Activated CD4-positive, alpha-beta T cell treated with anti-CD3 and anti-CD28 coated beads for 36 hours (primary cell): ENCODE measurements around the gene MMP13. TPM values are rescaled to one million over a fixed set of nuclear protein-coding genes. Genes with fewer than 3 reads are reported as not detected.

Source experiments
- ATAC-seq: fragments of 200-7000 bp; cut with Tn5 transposase; one replicate; pipeline ENCODE4 v1.10.0; 2021; ENCODE audit warnings: mild to moderate bottlenecking, moderate library complexity
- CTCF ChIA-PET: fragments of 350-600 bp; sonication (Branson Sonifier 250); formaldehyde crosslinking; loops from one replicate; lab custom pipeline; 2021; ENCODE audit warnings: antibody characterized with exemption; lab: Charles Lee
- POLR2A ChIA-PET: fragments of 350-600 bp; sonication (Branson Sonifier 250); formaldehyde crosslinking; loops from one replicate; lab custom pipeline; 2021; ENCODE audit warnings: antibody characterized with exemption, inconsistent platforms; lab: Charles Lee
- DNase-seq: peaks from one replicate; pipeline ENCODE4 v3.0.0-alpha.2; 2020
- H3K27ac Mint-ChIP-seq: one replicate; pipeline ENCODE4 v1.8.0; 2021; ENCODE audit warnings: mixed read lengths
- H3K27me3 Mint-ChIP-seq: one replicate; pipeline ENCODE4 v1.8.0; 2021; ENCODE audit warnings: mixed read lengths
- H3K36me3 Mint-ChIP-seq: one replicate; pipeline ENCODE4 v1.8.0; 2021; ENCODE audit warnings: low read depth, mixed read lengths
- H3K4me1 Mint-ChIP-seq: one replicate; pipeline ENCODE4 v1.8.0; 2021; ENCODE audit warnings: mixed read lengths
- H3K4me3 Mint-ChIP-seq: one replicate; pipeline ENCODE4 v1.8.0; 2021; ENCODE audit warnings: mild to moderate bottlenecking, moderate library complexity, mixed read lengths
- H3K9me3 Mint-ChIP-seq: one replicate; pipeline ENCODE4 v1.8.0; 2021; ENCODE audit warnings: low read depth, mixed read lengths
- intact Hi-C, 2 experiments: fragments of 100-400 bp; cut with DNase I in 1 of 2; cut with micrococcal nuclease in 1 of 2; formaldehyde crosslinking; loops; one replicate each; pipeline versions ENCODE4 v1.14.2 to v1.15.1; 2022 to 2024; cut with DNase I, micrococcal nuclease
- total RNA-seq, 2 experiments: library from RNA; stranded (reverse); gene quantifications; one replicate each; pipeline ENCODE4 v1.2.3, GENCODE V29; 2021

Gene MMP13
- total RNA-seq, 2 experiments from 2014 or later = not detected

DNA sequence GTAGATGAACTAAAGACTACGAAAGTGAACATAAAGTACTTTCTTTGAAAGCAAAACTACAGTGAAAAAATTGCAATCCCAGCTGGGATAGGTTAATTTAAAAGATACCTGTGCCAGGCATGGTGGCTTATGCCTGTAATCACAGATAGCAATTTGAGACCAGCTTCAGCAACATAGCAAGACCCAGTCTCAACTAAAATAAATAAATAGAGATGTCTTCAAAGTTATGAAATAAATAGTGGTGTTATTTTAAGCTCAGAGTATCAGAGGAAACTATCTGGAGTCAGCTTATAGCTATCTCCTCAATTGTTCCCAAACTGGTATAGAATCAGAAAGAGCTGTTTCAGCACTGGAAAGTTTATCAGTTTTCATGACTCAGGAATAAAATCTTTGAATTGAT, 17.3 kb upstream of the MMP13 start:
- Mint-ChIP-seq H3K27ac (no peak overlapping the region), H3K9me3 (no peaks in the 10 kb centered on the region), H3K27me3 (peaks cover 20% of the 10 kb centered on the region), H3K36me3 (no peaks in the 10 kb centered on the region), H3K4me1 (no peaks in the 10 kb centered on the region), H3K4me3 (no peak overlapping the region)
- ChIA-PET CTCF (no interaction called here), POLR2A (no interaction called here)
- DNase-seq (no peak), ATAC-seq (no peak)
- intact Hi-C loops = no loop called here

DNA sequence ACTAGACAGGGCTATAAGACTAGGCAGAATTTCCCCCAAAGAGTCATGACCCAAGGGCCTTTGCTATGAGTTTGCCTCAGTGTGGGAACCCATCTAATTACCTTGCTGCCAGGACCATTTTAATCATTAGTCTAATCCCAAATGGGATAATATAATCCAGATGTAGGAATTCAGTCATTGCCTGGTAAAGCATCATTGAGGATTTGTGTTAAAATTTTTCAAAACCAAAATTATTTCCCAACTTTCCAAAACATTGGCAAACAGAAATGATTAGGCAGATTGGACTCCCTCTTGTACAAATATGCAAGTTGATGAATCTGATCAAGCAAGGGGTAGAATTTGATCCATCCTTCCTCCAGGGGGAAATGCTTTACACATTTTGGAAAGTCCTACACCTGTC, 16.2 kb upstream of the MMP13 start:
- intact Hi-C loops = no loop called here

DNA sequence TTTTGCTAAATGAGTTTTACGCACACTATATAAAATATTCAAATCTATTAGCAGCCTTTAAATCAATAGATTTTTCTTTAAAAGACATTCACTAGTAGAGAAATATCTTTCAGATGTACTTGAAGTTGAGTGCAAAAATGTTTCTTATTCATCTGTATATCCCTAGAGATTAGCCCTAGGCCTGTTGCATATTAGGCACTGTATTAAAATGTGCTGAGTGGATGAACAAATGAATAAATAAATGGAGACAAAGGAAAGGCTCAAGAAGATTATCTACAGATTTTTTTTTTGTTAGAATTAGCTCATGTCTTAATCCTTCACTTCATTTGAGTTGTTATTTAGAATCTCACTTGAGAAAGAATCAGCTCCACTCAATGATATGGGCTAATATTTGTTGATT, 12.0 kb upstream of the MMP13 start:
- Mint-ChIP-seq H3K36me3 (no peaks in the 10 kb centered on the region), H3K4me3 (no peak overlapping the region), H3K4me1 (no peaks in the 10 kb centered on the region), H3K9me3 (no peaks in the 10 kb centered on the region), H3K27ac (no peak overlapping the region), H3K27me3 (peaks cover 15% of the 10 kb centered on the region)
- intact Hi-C loops = no loop called here
- no peak for ATAC-seq
- POLR2A ChIA-PET = no interaction called here
- CTCF ChIA-PET = no interaction called here
- no peak for DNase-seq

More for the DNA sequence above, 16.2 kb upstream of the MMP13 start:
- Mint-ChIP-seq H3K36me3 (no peaks in the 10 kb centered on the region), H3K4me1 (no peaks in the 10 kb centered on the region), H3K27me3 (peaks cover 20% of the 10 kb centered on the region), H3K9me3 (no peaks in the 10 kb centered on the region), H3K4me3 (no peak overlapping the region), H3K27ac (no peak overlapping the region)
- ATAC-seq = no peak
- CTCF ChIA-PET = no interaction called here
- POLR2A ChIA-PET = no interaction called here
- no peak for DNase-seq

DNA sequence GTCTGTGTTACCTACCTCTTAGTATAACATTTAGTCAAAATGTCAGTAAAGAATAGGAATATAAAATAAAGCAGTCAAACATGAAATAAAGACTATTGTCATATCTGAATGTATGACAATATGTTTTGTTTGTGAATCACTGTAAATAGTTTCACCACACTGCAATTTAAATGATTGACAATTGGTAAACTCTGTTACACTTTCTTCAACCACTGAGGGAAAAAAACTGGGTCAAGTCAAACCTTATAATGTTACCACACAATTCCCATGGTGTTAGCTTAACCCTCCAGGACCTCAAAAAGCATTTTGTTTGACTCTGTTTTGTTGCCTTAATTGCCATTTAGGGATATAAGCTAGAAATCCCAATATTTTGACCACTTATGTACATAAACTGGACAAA, 10.5 kb upstream of the MMP13 start:
- no peak for ATAC-seq

DNA sequence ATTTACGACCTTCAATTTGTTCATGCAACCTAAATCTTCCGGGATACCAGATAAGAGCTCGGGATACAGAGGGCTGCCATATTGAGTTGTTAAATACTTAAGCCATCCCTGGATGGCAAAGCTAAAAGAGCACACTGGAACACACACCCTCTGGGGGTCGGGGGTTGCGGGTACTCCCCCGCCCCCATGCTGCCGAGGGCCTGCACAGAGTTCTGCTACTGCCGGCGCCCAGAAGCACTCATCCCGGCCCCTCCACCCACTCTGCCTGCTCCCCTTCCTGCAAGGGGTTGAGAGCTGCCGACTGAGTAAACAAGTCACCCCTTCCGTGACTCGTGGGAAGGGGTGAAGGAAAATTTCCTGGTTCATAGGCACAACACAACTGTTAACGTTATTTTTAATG, 9.3 kb upstream of the MMP13 start:
- H3K9me3 Mint-ChIP-seq = no peaks in the 10 kb centered on the region
- no peak overlapping the region for H3K27ac Mint-ChIP-seq
- intact Hi-C loops = no loop called here
- no peaks in the 10 kb centered on the region for H3K36me3 Mint-ChIP-seq
- H3K4me1 Mint-ChIP-seq = no peaks in the 10 kb centered on the region
- CTCF ChIA-PET = interaction anchor here (1.1 kb wide), 1 partner anchor 18 kb away, joined by 3 read pairs; no protein-coding TSS in a partner anchor
- peaks cover 4% of the 10 kb centered on the region for H3K27me3 Mint-ChIP-seq
- no peak overlapping the region for H3K4me3 Mint-ChIP-seq
- ATAC-seq (no peak), DNase-seq (no peak)
- POLR2A ChIA-PET = no interaction called here

More for the DNA sequence above, 10.5 kb upstream of the MMP13 start:
- H3K27me3 Mint-ChIP-seq = peaks cover 10% of the 10 kb centered on the region
- intact Hi-C loops = no loop called here
- DNase-seq = no peak
- H3K4me1 Mint-ChIP-seq = no peaks in the 10 kb centered on the region
- ChIA-PET POLR2A (no interaction called here), CTCF (interaction anchor here (0.6 to 1.1 kb wide), 3 partner anchors 19 to 374 kb away, joined by 3 read pairs; no protein-coding TSS in a partner anchor)
- H3K36me3 Mint-ChIP-seq = no peaks in the 10 kb centered on the region
- no peak overlapping the region for H3K4me3 Mint-ChIP-seq
- H3K9me3 Mint-ChIP-seq = no peaks in the 10 kb centered on the region
- H3K27ac Mint-ChIP-seq = no peak overlapping the region

DNA sequence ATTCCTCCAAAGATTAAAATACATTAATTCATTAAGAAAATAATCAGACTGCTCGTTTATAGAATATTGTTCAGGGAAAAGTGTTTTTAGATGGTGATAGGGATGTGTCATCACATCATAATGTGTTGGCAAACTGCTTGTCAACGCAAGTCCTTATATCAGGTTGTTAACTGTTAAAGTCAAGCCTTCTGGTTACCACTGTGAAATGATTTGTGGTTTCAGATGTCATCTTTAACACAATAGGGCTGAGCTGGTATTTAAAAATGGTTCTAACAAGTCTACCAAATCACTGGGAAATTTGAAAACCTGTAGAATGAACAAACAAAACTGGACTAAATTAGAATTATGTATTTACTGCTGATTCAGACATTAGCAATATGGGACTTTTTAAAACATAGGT, 2.4 kb upstream of the MMP13 start:
- ChIA-PET POLR2A (no interaction called here), CTCF (no interaction called here)
- ATAC-seq (no peak), DNase-seq (no peak)
- Mint-ChIP-seq H3K4me1 (no peaks in the 10 kb centered on the region), H3K36me3 (no peaks in the 10 kb centered on the region), H3K4me3 (no peak overlapping the region), H3K9me3 (no peaks in the 10 kb centered on the region), H3K27ac (no peak overlapping the region), H3K27me3 (peaks cover 4% of the 10 kb centered on the region)
- intact Hi-C loops = no loop called here

DNA sequence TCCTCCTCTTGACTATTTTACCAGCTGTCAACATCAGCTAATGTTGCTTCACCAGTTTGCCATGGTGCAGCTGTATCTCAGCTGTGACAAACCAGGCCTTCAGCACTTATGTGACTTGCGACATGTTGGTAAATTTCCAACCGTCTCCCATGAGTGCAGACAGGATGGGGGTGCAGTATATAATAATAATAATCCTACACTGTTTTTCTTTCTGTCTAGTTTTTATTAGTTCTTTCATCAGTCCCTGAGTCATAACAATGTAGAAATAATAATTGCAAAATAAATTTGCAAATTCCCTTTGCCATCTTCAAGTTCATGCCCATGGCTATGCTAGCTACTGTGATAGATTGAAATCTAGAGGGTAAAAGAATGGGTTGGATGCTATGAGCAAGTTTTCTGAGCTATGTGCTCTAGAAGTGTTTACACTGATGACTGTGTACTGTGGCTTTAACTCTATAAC, 4.9 kb downstream of the MMP13 start:
- no peaks in the 10 kb centered on the region for H3K4me1 Mint-ChIP-seq
- ChIA-PET CTCF (interaction anchor here (0.7 kb wide), 1 partner anchor 681 kb away, joined by 3 read pairs; no protein-coding TSS in a partner anchor), POLR2A (no interaction called here)
- H3K27me3 Mint-ChIP-seq = peaks cover 2% of the 10 kb centered on the region
- DNase-seq (no peak), ATAC-seq (no peak)
- no peaks in the 10 kb centered on the region for H3K36me3 Mint-ChIP-seq
- H3K9me3 Mint-ChIP-seq = no peaks in the 10 kb centered on the region
- no peak overlapping the region for H3K4me3 Mint-ChIP-seq
- intact Hi-C loops = no loop called here
- H3K27ac Mint-ChIP-seq = no peak overlapping the region

DNA sequence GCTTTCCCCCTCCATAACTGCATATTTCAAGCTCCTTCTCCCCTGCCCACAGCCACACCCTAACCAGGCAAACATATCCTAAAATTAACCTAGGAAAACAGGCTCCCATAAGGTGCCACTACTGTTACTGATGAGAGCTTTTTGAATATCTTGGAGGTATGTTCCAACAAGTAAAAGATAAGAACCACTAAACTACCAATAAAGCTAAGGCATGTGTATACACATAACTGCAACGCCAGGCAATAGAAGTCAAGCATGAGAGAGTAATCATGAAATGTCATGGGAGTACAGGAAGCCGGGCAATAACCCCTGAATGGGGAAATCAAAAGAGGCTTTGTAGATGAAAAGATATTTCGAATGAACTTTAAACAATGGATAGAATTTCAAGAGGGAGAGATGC, 9.3 kb downstream of the MMP13 start:
- intact Hi-C loops = loop anchor here in 1 of 2 experiments (10.0 kb wide), 1 partner anchor 661 kb away; no protein-coding TSS in a partner anchor
- ChIA-PET POLR2A (no interaction called here), CTCF (interaction anchor here (0.7 to 1.6 kb wide), 5 partner anchors 9 to 285 kb away, joined by 3 to 5 read pairs (median 3); partner anchors contain the start of gene MMP13)
- DNase-seq (no peak), ATAC-seq (no peak)
- Mint-ChIP-seq H3K4me3 (no peak overlapping the region), H3K36me3 (no peaks in the 10 kb centered on the region), H3K27ac (no peak overlapping the region), H3K4me1 (peaks cover 2% of the 10 kb centered on the region), H3K27me3 (peaks cover 3% of the 10 kb centered on the region), H3K9me3 (no peaks in the 10 kb centered on the region)

DNA sequence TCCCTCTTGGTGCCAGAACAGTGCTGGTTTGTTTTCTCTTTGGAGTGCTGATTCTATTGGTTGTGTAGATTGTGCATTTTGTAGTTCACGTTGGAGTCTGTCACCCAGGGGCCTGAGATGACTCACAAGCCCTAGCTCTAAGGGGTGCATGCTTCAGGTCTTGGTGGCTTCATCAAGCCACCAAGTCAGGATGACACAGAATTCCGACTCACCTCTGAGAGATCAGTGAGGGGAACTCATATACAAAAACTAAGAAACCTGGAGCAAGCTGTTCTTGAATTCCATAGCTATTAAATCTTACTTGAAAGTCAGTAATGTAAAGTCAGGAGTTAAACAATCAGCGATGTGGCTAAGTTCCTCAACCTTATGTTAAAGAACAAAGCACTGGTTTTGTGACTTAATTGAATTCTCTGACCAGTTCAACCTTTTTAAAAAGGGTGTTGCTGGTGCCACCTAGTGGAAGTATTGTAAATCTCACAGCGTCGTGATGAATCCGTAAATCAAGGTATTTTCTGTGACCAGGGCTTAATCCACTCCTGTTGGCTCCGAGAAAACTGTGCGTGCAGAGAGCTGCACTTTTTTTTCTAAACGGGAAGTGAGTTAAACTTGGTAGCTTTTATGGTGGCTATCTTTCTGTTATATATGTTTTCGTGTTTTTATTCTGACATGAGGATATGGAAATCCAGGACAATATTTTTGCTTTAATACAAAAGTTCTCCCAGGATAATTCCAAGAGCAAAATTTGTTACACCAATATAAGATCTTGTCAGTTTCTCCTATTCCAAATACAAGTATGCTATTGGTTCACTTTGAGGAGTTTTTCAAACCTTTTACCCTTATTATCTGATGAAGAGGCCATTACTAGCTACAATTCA, 14.6 kb downstream of the MMP13 start:
- Mint-ChIP-seq H3K4me1 (peaks cover 4% of the 10 kb centered on the region), H3K4me3 (no peak overlapping the region), H3K9me3 (no peaks in the 10 kb centered on the region), H3K27me3 (peaks cover 7% of the 10 kb centered on the region), H3K36me3 (no peaks in the 10 kb centered on the region), H3K27ac (no peak overlapping the region)
- CTCF ChIA-PET = interaction anchor here (0.6 to 3.0 kb wide), 16 partner anchors 10 to 339 kb away, joined by 3 to 24 read pairs (median 4); no protein-coding TSS in a partner anchor
- intact Hi-C loops = loop anchor here (1.0 to 10.0 kb wide), 6 partner anchors 109 to 656 kb away; no protein-coding TSS in a partner anchor
- peak; percentile 88 for ATAC-seq
- POLR2A ChIA-PET = no interaction called here
- DNase-seq = peak; percentile 49

DNA sequence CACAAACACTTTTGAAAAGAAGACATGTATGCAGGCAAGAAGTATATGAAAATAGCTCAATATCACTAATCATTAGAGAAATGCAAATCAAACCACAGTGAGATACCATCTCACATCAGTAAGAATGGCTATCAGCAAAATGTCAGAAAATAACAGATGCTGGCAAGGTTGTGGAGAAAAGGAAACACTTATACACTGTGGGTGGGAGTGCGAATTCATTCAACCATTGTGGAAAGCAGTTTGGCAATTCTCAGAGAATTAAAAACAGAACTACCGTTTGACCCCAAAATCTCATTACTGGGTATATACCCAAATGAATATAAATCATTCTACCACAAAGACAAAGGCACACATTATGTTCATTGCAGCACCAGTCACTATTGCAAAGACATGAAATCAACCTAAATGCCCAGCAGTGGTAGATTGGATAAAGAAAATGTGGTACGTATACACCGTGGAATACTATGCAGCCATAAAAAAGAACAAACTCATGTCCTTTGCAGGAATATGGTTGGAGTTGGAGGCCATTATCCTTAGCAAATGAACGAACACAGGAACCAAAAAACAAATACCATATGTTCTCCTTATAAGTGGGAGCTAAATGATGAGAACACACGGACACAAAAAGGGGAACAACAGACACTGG, 18.5 kb downstream of the MMP13 start:
- H3K36me3 Mint-ChIP-seq = no peaks in the 10 kb centered on the region
- ChIA-PET POLR2A (no interaction called here), CTCF (interaction anchor here (0.6 to 1.1 kb wide), 2 partner anchors 22 to 322 kb away, joined by 4 to 5 read pairs; no protein-coding TSS in a partner anchor)
- peaks cover 4% of the 10 kb centered on the region for H3K4me1 Mint-ChIP-seq
- H3K27ac Mint-ChIP-seq = no peak overlapping the region
- ATAC-seq (no peak), DNase-seq (no peak)
- no peaks in the 10 kb centered on the region for H3K9me3 Mint-ChIP-seq
- peaks cover 14% of the 10 kb centered on the region for H3K27me3 Mint-ChIP-seq
- intact Hi-C loops = no loop called here
- no peak overlapping the region for H3K4me3 Mint-ChIP-seq

DNA sequence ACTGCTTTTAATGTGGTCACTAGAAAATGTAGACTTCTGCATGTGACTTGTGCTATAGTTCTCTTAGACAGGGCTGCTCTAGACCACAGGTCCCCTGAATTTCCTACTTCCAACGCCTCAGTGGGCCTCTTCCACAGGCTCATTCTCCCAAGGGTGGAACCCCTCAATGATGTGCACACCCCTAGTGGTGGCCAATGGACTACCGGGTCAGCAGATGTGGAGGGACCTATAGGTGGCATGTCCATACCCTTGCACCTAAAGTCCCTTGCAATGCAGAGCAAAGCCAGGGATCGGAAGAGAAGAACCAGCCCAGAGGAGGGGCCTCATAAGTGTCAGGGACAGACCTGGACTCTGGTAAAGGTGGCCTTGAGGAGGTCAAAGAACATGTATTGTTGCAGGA, 20.0 kb downstream of the MMP13 start:
- H3K4me3 Mint-ChIP-seq = no peak overlapping the region

More for the DNA sequence above, 20.0 kb downstream of the MMP13 start:
- intact Hi-C loops = no loop called here
- DNase-seq (no peak), ATAC-seq (no peak)
- H3K9me3 Mint-ChIP-seq = no peaks in the 10 kb centered on the region
- POLR2A ChIA-PET = no interaction called here
- H3K27ac Mint-ChIP-seq = no peak overlapping the region
- H3K36me3 Mint-ChIP-seq = no peaks in the 10 kb centered on the region
- H3K27me3 Mint-ChIP-seq = peaks cover 13% of the 10 kb centered on the region
- CTCF ChIA-PET = interaction anchor here (0.8 to 1.1 kb wide), 3 partner anchors 10 to 21 kb away, joined by 3 to 5 read pairs (median 4); no protein-coding TSS in a partner anchor
- no peaks in the 10 kb centered on the region for H3K4me1 Mint-ChIP-seq
